ENCODE measurements around the gene PDP2.

The PDP2 gene

GRCh38 chr16:66880288-66881013, at the start of gene PDP2:
TSS of gene PDP2 (plus strand) at chr16:66880515. CDS start at chr16:66884285, 3,770 bp downstream.
- peak; percentile 89 to 95 for DNase-seq

- no peak for DNase-seq
Observed at GRCh38 chr16:66832190-66832589, 48.1 kb upstream of the PDP2 start.

GRCh38 chr16:66832661-66833305, 47.5 kb upstream of the PDP2 start:
- no peak for DNase-seq

- DNase-seq = no peak
Observed at GRCh38 chr16:66834746-66835145, 45.6 kb upstream of the PDP2 start.

- DNase-seq = no peak
Observed at GRCh38 chr16:66840883-66841282, 39.4 kb upstream of the PDP2 start.

GRCh38 chr16:66841366-66841765, 38.9 kb upstream of the PDP2 start:
- no peak for DNase-seq

GRCh38 chr16:66842765-66843164, 37.5 kb upstream of the PDP2 start:
- no peak for DNase-seq

- DNase-seq = no peak
Observed at GRCh38 chr16:66843191-66843590, 37.1 kb upstream of the PDP2 start.

GRCh38 chr16:66844009-66844341, 36.3 kb upstream of the PDP2 start:
- DNase-seq = no peak

GRCh38 chr16:66844342-66845079, 35.8 kb upstream of the PDP2 start, which contains the start of gene CA7:
TSS of gene CA7 (plus strand) at chr16:66844414. CDS start at chr16:66844488, 74 bp downstream.
- DNase-seq = no peak

- DNase-seq = no peak
Observed at GRCh38 chr16:66845080-66845410, 35.3 kb upstream of the PDP2 start.

GRCh38 chr16:66845791-66846221, 34.5 kb upstream of the PDP2 start:
- DNase-seq = no peak

GRCh38 chr16:66846266-66846665, 34.0 kb upstream of the PDP2 start:
- DNase-seq = no peak

- DNase-seq = no peak
Observed at GRCh38 chr16:66846831-66847230, 33.5 kb upstream of the PDP2 start.

- no peak for DNase-seq
Observed at GRCh38 chr16:66847533-66848067, 32.7 kb upstream of the PDP2 start.

GRCh38 chr16:66848172-66848571, 32.1 kb upstream of the PDP2 start:
- no peak for DNase-seq

- DNase-seq = no peak
Observed at GRCh38 chr16:66849021-66849420, 31.3 kb upstream of the PDP2 start.

GRCh38 chr16:66849549-66849948, 30.8 kb upstream of the PDP2 start:
- no peak for DNase-seq

- no peak for DNase-seq
Observed at GRCh38 chr16:66850115-66850815, 30.1 kb upstream of the PDP2 start.

- no peak for DNase-seq
Observed at GRCh38 chr16:66851166-66851964, 28.9 kb upstream of the PDP2 start.

- no peak for DNase-seq
Observed at GRCh38 chr16:66853261-66854139, 26.8 kb upstream of the PDP2 start.
